SK-N-SH (cell line): Measurements from ENCODE around the gene C12orf43. TPM values are rescaled to one million over a fixed set of nuclear protein-coding genes. Genes with fewer than 3 reads are reported as not detected.

Source experiments
- CTCF ChIA-PET: fragments of 300-600, 350-600 bp; formaldehyde crosslinking; extraction: SDS; loops from one replicate; lab custom pipeline; 2021; lab: Yijun Ruan, JAX
- POLR2A ChIA-PET: fragments of 350-600 bp; sonication (Branson Sonifier 250); formaldehyde crosslinking; extraction: SDS; loops from one replicate; lab custom pipeline; 2020; ENCODE audit warnings: antibody characterized with exemption, inconsistent platforms; lab: Yijun Ruan, JAX
- DNase-seq: peaks from one replicate; pipeline ENCODE4 v3.0.0; 2012
- H2AFZ ChIP-seq: fragments of 200-600 bp; sonication (generic); 2 replicates; pipeline ENCODE4 v1.8.1; 2016; ENCODE audit warnings: antibody characterized with exemption, mild to moderate bottlenecking, low read depth
- H3F3A ChIP-seq: fragments of 200-600 bp; sonication (generic); replicated peaks from 2 replicates; pipeline ENCODE3; 2016; ENCODE audit warnings: antibody characterized with exemption, mild to moderate bottlenecking; ENCODE audit not compliant: insufficient read depth
- H3K27ac ChIP-seq, 2 experiments: fragments of 200-500 bp in 1 of 2; fragments of 200-600 bp in 1 of 2; sonication (Bioruptor generic) in 1 of 2; sonication (generic), shearing (Covaris generic) in 1 of 2; 2 replicates each; pipeline versions ENCODE4 v1.5.1 to v1.6.1; 2014 to 2016; ENCODE audit warnings: low read depth in 2 of 2, inconsistent platforms in 1 of 2, low read length in 1 of 2, mild to moderate bottlenecking in 1 of 2, mixed read lengths in 1 of 2
- H3K27me3 ChIP-seq: fragments of 200-600 bp; sonication (generic), shearing (Covaris generic); 2 replicates; pipeline ENCODE4 v1.6.1; 2016; ENCODE audit warnings: mixed run types; ENCODE audit not compliant: insufficient read depth
- H3K36me3 ChIP-seq, 2 experiments: fragments of 200-500 bp in 1 of 2; fragments of 200-600 bp in 1 of 2; sonication (Bioruptor generic) in 1 of 2; sonication (generic) in 1 of 2; replicated peaks in 1 of 2; 2 replicates each; pipeline versions ENCODE3 to v1.5.1; 2014 to 2016; ENCODE audit warnings: low read length in 1 of 2, mild to moderate bottlenecking in 1 of 2; ENCODE audit not compliant: insufficient read depth in 2 of 2, control insufficient read depth in 1 of 2
- H3K4me1 ChIP-seq, 2 experiments: fragments of 200-500 bp in 1 of 2; fragments of 200-600 bp in 1 of 2; sonication (Bioruptor generic) in 1 of 2; sonication (generic), shearing (Covaris generic) in 1 of 2; 2 replicates each; pipeline versions ENCODE4 v1.5.1 to v1.6.1; 2014 to 2016; ENCODE audit warnings: low read depth in 1 of 2, low read length in 1 of 2, mixed run types in 1 of 2; ENCODE audit not compliant: insufficient read depth in 2 of 2, control insufficient read depth in 1 of 2
- H3K4me2 ChIP-seq: fragments of 200-600 bp; sonication (generic), shearing (Covaris generic); 2 replicates; pipeline ENCODE4 v1.6.1; 2017; ENCODE audit warnings: mixed run types
- H3K4me3 ChIP-seq, 2 experiments: fragments of 200-500 bp in 1 of 2; fragments of 200-600 bp in 1 of 2; sonication (Bioruptor generic) in 1 of 2; sonication (generic), shearing (Covaris generic) in 1 of 2; 2 replicates each; pipeline versions ENCODE4 v1.5.1 to v1.8.1; 2014 to 2016; ENCODE audit warnings: low read depth in 2 of 2, inconsistent platforms in 1 of 2, low read length in 1 of 2, mild to moderate bottlenecking in 1 of 2, mixed read lengths in 1 of 2, moderate library complexity in 1 of 2
- H3K79me2 ChIP-seq: fragments of 200-600 bp; sonication (generic); 2 replicates; pipeline ENCODE4 v1.8.1; 2017; ENCODE audit warnings: mild to moderate bottlenecking; ENCODE audit not compliant: insufficient read depth
- H3K9ac ChIP-seq: fragments of 200-600 bp; sonication (generic); 2 replicates; pipeline ENCODE4 v1.6.1; 2017; ENCODE audit warnings: mixed run types
- H3K9me2 ChIP-seq: fragments of 200-600 bp; sonication (generic); 2 replicates; pipeline ENCODE4 v1.6.1; 2017; ENCODE audit warnings: mixed run types
- H3K9me3 ChIP-seq: fragments of 200-600 bp; sonication (generic); 2 replicates; pipeline ENCODE4 v1.6.1; 2017; ENCODE audit warnings: mixed run types, mild to moderate bottlenecking, moderate library complexity
- H4K20me1 ChIP-seq: fragments of 200-600 bp; sonication (generic); 2 replicates; pipeline ENCODE4 v1.6.1; 2017; ENCODE audit warnings: mild to moderate bottlenecking, mixed run types; ENCODE audit not compliant: insufficient read depth
- CHD2 ChIP-seq: fragments of 150-350 bp; IDR thresholded peaks from 2 replicates; pipeline ENCODE4 v1.6.1; 2018; ENCODE audit warnings: low read length; ENCODE audit not compliant: partially characterized antibody
- ELF1 ChIP-seq: IDR thresholded peaks from 2 replicates; pipeline ENCODE4 v1.4.0; 2012
- EP300 ChIP-seq, 2 experiments: IDR thresholded peaks; 2 replicates each; pipeline versions ENCODE4 v1.4.0 to v1.6.1; 2012; ENCODE audit warnings: borderline replicate concordance in 1 of 2, low read depth in 1 of 2, low read length in 1 of 2
- EZH2phosphoT487 ChIP-seq: fragments of 200-600 bp; sonication (generic); IDR thresholded peaks from 2 replicates; pipeline ENCODE4 v1.6.1; 2017; ENCODE audit warnings: low read depth, mixed run types, mild to moderate bottlenecking, antibody characterized with exemption, moderate library complexity, borderline replicate concordance
- FOSL2 ChIP-seq: IDR thresholded peaks from 2 replicates; pipeline ENCODE4 v1.4.0; 2012; ENCODE audit warnings: low read depth, mild to moderate bottlenecking, moderate library complexity, borderline replicate concordance
- FOXJ3 ChIP-seq: sonication (generic); formaldehyde crosslinking; IDR thresholded peaks from 2 replicates; pipeline ENCODE4 v1.5.1; 2020; ENCODE audit warnings: mild to moderate bottlenecking, missing genetic modification reagents
- GABPA ChIP-seq: IDR thresholded peaks from 2 replicates; pipeline ENCODE4 v1.4.0; 2012; ENCODE audit warnings: low read depth, mild to moderate bottlenecking
- MAX ChIP-seq: IDR thresholded peaks from 2 replicates; pipeline ENCODE4 v1.4.0; 2012; ENCODE audit warnings: low read depth
- MEF2A ChIP-seq: IDR thresholded peaks from 2 replicates; pipeline ENCODE4 v1.4.0; 2012; ENCODE audit warnings: low read depth, borderline replicate concordance
- MXI1 ChIP-seq: IDR thresholded peaks from 2 replicates; pipeline ENCODE4 v1.6.1; 2012; ENCODE audit warnings: mild to moderate bottlenecking, low read depth, low read length, improper control_type of control experiment
- NFIC ChIP-seq: IDR thresholded peaks from 2 replicates; pipeline ENCODE4 v1.4.0; 2012; ENCODE audit warnings: borderline replicate concordance
- PBX3 ChIP-seq: IDR thresholded peaks from 2 replicates; pipeline ENCODE4; 2012
- POLR2AphosphoS5 ChIP-seq: IDR thresholded peaks from 2 replicates; pipeline ENCODE4 v1.6.1; 2012; ENCODE audit warnings: low read depth, low read length
- RAD21 ChIP-seq: IDR thresholded peaks from 2 replicates; pipeline ENCODE4 v1.6.1; 2012; ENCODE audit warnings: mild to moderate bottlenecking, low read length
- RCOR1 ChIP-seq: fragments of 150-350 bp; IDR thresholded peaks from 2 replicates; pipeline ENCODE4 v1.6.1; 2017; ENCODE audit warnings: antibody characterized with exemption, low read length
- RXRA ChIP-seq: IDR thresholded peaks from 2 replicates; pipeline ENCODE4 v1.4.0; 2012; ENCODE audit warnings: low read depth, mild to moderate bottlenecking, borderline replicate concordance
- TAF1 ChIP-seq: IDR thresholded peaks from 2 replicates; pipeline ENCODE4 v1.6.1; 2012; ENCODE audit warnings: low read depth, mild to moderate bottlenecking, low read length, moderate library complexity, borderline replicate concordance
- TCF12 ChIP-seq: IDR thresholded peaks from 2 replicates; pipeline ENCODE4 v1.4.0; 2012
- USF2 ChIP-seq: fragments of 150-350 bp; IDR thresholded peaks from 2 replicates; pipeline ENCODE4 v1.6.1; 2017; ENCODE audit warnings: antibody characterized with exemption, low read length, low read depth, borderline replicate concordance
- YY1 ChIP-seq: IDR thresholded peaks from 2 replicates; pipeline ENCODE4 v1.4.0; 2012; ENCODE audit warnings: low read depth, mild to moderate bottlenecking
- WGBS: methylation state at CpG from one replicate; pipeline ENCODE4 v1.1.6; 2017; ENCODE audit warnings: low lambda C conversion rate; 5-methylcytosine and 5-hydroxymethylcytosine counted together
- polyA plus RNA-seq, 3 experiments: library from polyadenylated mRNA; depleted of rRNA; stranded (reverse); fragments of >200 nt; gene quantifications; 2 replicates each; pipeline ENCODE4 v1.2.3, GENCODE V29; 2012

Gene C12orf43
- polyA plus RNA-seq, 1 of the 3 experiments (the other 2 are of a cell fraction): 13.9 TPM

- Histone ChIP-seq H3K79me2 (no peaks in the 10 kb centered on the region), H3K9me3 (no peaks in the 10 kb centered on the region), H3K9me2 (no peaks in the 10 kb centered on the region), H3K4me2 (no peak overlapping the region), H4K20me1 (no peaks in the 10 kb centered on the region), H3F3A (no peaks in the 10 kb centered on the region), H3K4me3 (no peak overlapping the region), H2AFZ (no peak overlapping the region), H3K36me3 (no peaks in the 10 kb centered on the region), H3K9ac (no peak overlapping the region), H3K4me1 (peaks cover 0 to 2% of the 10 kb centered on the region in 2 experiments; a peak in 1 of 4 replicates), H3K27me3 (no peaks in the 10 kb centered on the region), H3K27ac (no peak overlapping the region)
- 80% methylated on average over 10 of the region's 10 CpGs for WGBS
- TF ChIP-seq RXRA (no peak), USF2 (no peak)
- ChIA-PET POLR2A (no interaction called here), CTCF (interaction anchor here (0.7 to 6.7 kb wide), 12 partner anchors 8 to 362 kb away, joined by 3 to 59 read pairs (median 3); no protein-coding TSS in a partner anchor)
- no peak for DNase-seq
Observed at GRCh38 chr12:121059031-121059898, 43.0 kb upstream of the C12orf43 start.

GRCh38 chr12:121057794-121058193 is 41.5 kb upstream of the C12orf43 start:
- Histone ChIP-seq H3K9me3 (no peaks in the 10 kb centered on the region), H3K36me3 (no peaks in the 10 kb centered on the region), H3K4me3 (no peak overlapping the region), H3K4me1 (peaks cover 0 to 2% of the 10 kb centered on the region in 2 experiments; a peak in 1 of 4 replicates), H2AFZ (no peak overlapping the region), H3K9me2 (no peaks in the 10 kb centered on the region), H3K27ac (no peak overlapping the region), H3K27me3 (no peaks in the 10 kb centered on the region), H4K20me1 (no peaks in the 10 kb centered on the region), H3K9ac (no peak overlapping the region), H3K79me2 (no peaks in the 10 kb centered on the region), H3K4me2 (no peak overlapping the region), H3F3A (no peaks in the 10 kb centered on the region)
- no peak for DNase-seq
- TF ChIP-seq RAD21 (no peak), PBX3 (no peak), CHD2 (no peak), ELF1 (no peak), NFIC (no peak), YY1 (no peak), FOSL2 (no peak), MEF2A (no peak), MAX (no peak), USF2 (no peak), RXRA (no peak), EP300 (IDR thresholded peaks at IDR 0.05; ENCODE audit: borderline replicate concordance in 1 of 2, low read depth in 1 of 2, low read length in 1 of 2) (no peak), FOXJ3 (CRISPR knock-in tag) (no peak), TCF12 (no peak), GABPA (no peak), TAF1 (no peak), MXI1 (no peak), POLR2AphosphoS5 (no peak), EZH2phosphoT487 (no peak), RCOR1 (no peak)
- 62% methylated on average over 9 of the region's 9 CpGs for WGBS
- ChIA-PET POLR2A (interaction anchor here (1.2 kb wide), 1 partner anchor 9 kb away, joined by 3 read pairs; no protein-coding TSS in a partner anchor), CTCF (interaction anchor here (1.0 to 6.7 kb wide), 3 partner anchors 31 to 55 kb away, joined by 3 to 59 read pairs (median 40); no protein-coding TSS in a partner anchor)
